Fibroblast of skin of right biceps (primary cell): ENCODE measurements around the gene KYNU.
A peak's percentile ranks its signal among the peaks of the same experiment; 100 is the strongest.
"Not testable (repeated sequence)": the region's sequence is repeated elsewhere in the genome, so short reads cannot be mapped to it uniquely, and the experiment has no call there.

ENCODE experiments used
- DNase-seq: peaks from one replicate; pipeline ENCODE4 v3.0.0-alpha.2; 2013

Gene KYNU

GRCh38 chr2:142877216-142877838 is at the start of gene KYNU:
TSS of gene KYNU (plus strand) at chr2:142877664. CDS start at chr2:142885368, 7,704 bp downstream.
- DNase-seq: no peak

DNA sequence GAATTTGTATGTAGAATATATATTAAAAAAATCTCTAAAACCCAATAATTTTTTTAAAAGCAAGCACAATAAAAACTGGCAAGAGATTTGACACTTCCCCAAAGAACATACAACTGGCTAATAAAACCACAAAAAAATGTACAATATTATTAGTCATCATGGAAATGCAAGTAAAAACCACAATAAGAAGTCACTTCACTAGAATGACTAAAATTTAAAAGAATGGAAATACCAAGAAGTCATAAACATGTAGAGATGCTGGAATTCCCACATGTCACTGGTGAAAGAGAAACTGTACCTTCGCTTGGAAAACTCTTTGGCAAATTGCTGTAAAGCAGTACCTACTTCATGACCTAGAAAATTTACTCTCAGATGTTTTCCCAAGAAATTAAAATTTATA is 43.4 kb upstream of the KYNU start:
- DNase-seq: peak; percentile 57

- no peak for DNase-seq
Measured at GRCh38 chr2:142840436-142840835, 37.0 kb upstream of the KYNU start.

- DNase-seq: no peak
Measured at GRCh38 chr2:142841788-142842187, 35.7 kb upstream of the KYNU start.

GRCh38 chr2:142842369-142842768 is 35.1 kb upstream of the KYNU start:
- DNase-seq: no peak

- DNase-seq: no peak
Measured at GRCh38 chr2:142843731-142844130, 33.7 kb upstream of the KYNU start.

DNA sequence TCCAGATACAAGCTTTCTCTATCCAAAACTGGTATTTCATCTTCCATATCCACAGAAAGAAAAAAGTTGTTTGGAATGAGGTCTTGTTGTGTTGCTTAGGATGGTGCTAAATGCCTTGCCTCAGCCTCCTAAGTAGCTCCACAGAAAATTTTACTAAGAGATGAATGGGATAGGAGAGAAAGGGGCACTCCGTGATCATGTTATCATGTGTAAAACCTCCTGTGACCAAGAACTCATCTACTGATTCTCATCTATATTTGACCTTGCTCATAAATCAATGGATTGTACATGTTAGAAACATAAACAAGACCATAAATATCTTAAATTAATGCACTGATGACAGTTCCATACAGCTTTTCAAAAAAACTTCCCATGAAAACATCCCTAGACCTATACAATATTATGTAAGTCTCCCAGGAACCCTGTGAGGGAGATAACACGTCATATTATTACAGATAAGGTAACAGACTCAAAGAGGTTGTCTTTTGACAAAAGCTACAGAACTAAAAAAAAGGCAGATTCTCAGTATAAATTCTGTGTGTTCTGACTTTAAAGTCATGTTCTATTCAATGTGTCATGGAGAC is 29.3 kb upstream of the KYNU start:
- DNase-seq: no peak

DNA sequence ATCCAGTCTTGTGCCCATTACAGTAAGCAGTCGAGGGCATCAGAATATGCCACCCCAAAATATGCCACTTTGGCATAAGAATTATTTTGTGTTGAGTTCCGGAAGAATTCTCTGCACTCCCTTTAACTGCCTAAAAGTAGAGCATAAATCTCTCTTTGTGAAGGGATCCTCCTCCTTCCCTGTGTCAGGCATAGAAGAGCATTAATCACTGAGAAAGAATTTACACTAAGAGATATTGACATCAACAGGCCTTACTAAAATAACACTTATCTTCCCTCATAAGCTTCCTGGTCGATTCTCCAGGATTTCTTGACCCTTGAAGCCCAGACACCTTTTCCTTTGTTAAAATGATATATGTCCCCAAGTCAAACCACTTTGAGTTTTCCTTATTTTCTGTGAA is 27.6 kb upstream of the KYNU start:
- no peak for DNase-seq

GRCh38 chr2:142853912-142854311 is 23.6 kb upstream of the KYNU start:
- no peak for DNase-seq

- DNase-seq: no peak
Measured at GRCh38 chr2:142857256-142858164, 20.0 kb upstream of the KYNU start.

DNA sequence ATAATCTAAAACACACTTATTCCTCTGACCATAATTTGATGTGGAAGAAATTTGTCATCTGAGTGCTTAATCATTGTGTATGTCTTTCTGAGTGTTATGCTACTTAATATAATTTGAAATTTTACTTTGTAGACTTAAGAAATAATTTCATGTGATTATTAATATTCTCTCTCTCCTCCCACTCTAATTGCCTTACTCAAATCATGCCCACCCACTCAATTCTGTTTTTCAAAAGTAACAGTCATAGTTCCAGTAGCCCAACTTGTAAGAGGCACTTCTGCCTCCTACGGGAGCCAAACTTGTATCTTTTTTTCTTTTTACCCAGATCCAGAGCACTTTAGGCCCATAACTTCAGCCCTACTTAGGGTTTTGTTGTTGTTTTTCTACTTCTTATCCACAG is 18.5 kb upstream of the KYNU start:
- no peak for DNase-seq

- no peak for DNase-seq
Measured at GRCh38 chr2:142862299-142862698, 15.2 kb upstream of the KYNU start.

DNA sequence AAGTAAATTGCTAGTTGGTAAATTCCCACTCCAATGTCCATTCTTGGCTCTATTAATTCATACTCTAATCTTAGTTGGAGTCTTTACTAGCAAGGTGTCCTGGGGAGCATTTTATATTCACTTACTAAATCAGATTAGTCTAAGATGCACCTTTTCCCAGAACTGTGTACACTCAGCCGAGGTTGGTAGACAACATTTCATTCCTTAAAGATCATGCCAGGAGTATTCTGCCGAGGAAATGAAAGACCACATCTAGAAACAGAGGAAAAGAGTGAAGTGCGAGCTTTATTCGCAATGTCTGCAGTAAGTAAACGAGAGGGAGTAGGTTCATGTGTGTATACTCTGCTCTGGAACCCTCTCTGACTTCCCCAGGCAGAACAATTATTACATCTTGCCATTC is 14.6 kb upstream of the KYNU start:
- no peak for DNase-seq

GRCh38 chr2:142863485-142863961 is 13.9 kb upstream of the KYNU start:
- no peak for DNase-seq

DNA sequence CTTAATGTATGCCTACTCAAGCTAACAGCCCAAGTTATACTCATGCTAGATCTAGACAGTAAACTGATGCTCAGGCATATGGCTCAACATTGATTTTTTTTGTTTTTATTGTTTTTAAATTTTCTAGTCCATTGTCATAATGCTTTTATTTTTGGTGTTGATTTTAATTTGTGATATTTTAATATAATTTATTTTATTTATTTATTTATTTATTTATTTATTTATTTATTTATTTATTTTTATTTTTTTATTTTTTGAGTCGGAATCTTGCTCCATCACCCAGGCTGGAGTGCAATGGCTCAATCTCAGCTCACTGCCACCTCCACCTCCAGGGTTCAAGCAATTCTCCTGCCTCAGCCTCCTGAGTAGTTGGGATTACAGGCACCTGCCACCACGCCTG is 12.9 kb upstream of the KYNU start:
- DNase-seq: not testable (repeated sequence)

- DNase-seq: no peak
Measured at GRCh38 chr2:142865924-142866323, 11.5 kb upstream of the KYNU start.

GRCh38 chr2:142866426-142866825 is 11.0 kb upstream of the KYNU start:
- no peak for DNase-seq

DNA sequence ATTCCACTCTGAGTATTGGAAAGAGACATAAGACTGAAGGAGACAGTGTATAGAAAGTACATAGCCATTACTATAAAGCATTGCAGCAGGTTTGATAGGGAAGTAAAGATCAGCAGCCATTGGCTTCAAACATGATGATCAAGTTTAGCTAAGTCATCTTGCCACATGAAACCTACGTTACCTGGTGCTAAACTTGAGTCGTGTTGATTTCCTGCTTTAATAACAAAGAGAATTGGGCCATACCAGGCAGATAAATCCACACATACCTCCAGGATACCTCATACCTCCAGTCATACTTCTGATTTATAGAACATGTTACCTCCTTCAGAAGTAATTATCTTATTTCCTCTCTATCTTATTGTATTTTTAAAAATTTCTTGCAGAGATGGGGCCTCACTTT is 10.3 kb upstream of the KYNU start:
- DNase-seq: no peak

DNA sequence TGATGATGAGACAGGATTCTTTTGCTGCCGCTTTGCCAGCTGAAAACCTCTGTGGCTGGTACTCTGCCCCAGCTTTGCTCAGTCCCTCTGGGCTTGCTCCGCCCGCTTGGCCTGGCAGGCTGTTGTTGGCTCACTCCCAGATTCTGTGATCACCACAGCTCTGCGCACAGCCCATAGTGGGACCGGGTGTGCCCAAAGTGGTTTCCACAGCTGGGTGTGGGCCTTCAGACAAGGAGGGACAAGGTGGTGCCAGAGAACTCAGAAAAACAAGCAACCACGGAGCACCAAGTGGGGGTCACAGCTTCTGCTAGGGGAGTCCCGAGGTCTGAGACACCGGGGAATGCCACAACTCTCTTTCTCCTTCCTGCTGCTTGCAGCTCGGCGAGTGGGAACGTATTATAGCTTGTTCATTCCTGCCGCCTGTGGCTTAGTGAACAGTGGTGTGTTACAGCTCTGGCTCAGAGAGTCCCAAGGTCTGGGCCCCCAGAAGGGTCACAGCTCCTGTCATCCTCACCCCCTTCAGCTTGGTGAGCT is 9.2 kb upstream of the KYNU start:
- no peak for DNase-seq

GRCh38 chr2:142869065-142869460 is 8.4 kb upstream of the KYNU start:
- not testable (repeated sequence) for DNase-seq

GRCh38 chr2:142869461-142870106 is 7.9 kb upstream of the KYNU start:
- DNase-seq: no peak

DNA sequence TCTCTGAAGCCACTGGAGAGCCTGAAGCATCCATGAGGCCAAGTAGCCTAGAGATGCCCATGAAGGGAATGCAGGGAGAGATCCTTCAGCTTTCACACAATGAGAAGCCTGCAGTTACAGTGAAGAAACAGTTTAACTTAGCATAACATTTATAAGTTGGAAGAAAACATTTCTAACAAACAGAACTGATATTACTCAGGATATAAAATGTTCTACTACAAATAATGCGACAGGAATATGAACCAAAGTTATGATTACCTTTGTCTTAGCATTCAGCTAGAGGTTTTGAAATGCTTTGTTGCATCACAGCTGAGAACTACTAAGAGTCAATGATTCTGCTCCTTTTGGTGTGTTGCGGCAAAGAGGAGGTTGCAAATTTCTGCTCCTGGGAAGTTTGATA is 6.9 kb upstream of the KYNU start:
- DNase-seq: no peak

- DNase-seq: no peak
Measured at GRCh38 chr2:142871396-142871795, 6.1 kb upstream of the KYNU start.
